ENCODE data around the gene ELAC1.
A peak's percentile ranks its signal among the peaks of the same experiment; 100 is the strongest.

The ELAC1 gene

GRCh38 chr18:51021226-51021965 is 53.6 kb downstream of the ELAC1 start:
- DNase-seq, result no peak

DNA sequence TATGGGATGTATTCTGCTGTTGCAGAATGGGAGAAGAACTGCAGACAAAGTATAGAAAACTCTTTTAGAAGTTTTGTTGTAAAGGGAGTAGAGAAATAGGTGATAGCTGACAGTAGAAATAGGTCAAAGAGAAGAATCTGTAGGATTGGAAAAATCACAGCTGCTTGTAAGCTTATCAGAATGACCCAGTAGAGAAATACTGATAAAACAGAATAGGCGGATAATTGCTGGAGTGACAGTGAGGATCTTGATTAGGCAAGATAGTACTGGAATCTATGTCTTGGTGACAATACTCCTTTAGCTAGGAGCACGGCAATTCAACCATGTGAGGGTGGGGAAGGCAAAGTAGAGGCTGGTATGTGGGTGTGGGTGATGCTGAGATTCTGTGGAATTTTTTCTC is 57.7 kb downstream of the ELAC1 start:
- DNase-seq, result no peak

DNA sequence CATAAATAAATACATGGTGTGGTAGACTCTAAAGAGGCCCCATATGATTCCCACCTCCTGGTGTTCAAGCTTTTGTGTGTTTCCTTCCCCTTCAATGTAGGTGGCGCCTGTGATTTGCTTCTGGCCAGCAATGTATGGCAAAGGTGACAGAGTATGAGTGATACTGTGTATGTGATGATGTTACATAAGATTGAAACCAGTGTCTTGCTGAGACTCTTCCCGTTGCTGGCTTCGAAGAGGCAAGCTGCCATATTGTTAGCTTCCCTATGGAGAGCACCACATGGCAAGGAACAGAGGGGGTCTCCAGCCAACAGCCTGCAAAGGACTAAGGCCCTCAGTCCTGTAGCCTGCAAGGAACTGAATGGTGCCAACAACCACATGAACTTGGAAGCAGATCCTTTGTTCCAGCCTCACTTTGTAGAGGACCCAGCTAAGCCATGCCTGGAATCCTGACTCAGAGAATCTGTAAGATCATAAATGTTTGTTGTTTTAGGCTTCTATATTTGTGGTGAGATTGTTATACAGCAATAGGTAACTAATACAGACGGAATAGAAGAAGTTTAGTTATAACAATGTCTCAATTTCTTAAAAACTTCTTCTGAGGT is 60.5 kb downstream of the ELAC1 start:
- DNase-seq, result no peak

GRCh38 chr18:51029378-51029693 is 61.5 kb downstream of the ELAC1 start:
- DNase-seq, result no peak

DNA sequence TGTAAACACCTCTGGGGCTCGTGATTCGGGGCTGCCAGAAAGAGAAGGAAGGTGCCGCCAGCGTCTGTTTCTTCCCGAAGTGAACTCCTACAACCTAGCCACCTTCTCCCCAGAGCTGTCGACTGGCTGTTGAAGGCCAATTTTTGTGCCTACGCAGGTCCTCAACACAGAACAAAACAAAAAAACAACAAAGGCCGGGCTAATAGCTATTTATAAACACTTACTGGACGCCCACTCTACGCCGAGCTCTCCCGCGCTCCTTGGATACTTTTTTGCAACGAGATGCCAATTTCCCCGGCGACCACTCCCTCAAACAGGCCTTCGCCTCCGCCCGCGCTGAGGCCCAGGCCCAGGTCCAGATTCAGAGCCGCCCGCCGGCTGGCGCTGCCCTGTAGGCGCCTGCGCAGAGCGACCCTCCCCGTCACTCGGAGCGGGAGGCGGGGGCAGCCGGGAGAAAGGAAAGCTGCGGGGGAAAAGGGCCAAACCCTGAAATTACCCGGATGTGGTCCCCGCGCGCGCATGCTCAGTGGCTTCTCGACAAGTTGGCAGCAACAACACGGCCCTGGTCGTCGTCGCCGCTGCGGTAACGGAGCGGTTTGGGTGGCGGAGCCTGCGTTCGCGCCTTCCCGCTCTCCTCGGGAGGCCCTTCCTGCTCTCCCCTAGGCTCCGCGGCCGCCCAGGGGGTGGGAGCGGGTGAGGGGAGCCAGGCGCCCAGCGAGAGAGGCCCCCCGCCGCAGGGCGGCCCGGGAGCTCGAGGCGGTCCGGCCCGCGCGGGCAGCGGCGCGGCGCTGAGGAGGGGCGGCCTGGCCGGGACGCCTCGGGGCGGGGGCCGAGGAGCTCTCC is 62.1 kb downstream of the ELAC1 start, which contains the start of gene SMAD4:
TSS of gene SMAD4 (plus strand) at position 520 of the 843 bp plus-strand sequence. CDS start 16,834 bp downstream, outside the sequence.
- DNase-seq, result peak; percentile 99

DNA sequence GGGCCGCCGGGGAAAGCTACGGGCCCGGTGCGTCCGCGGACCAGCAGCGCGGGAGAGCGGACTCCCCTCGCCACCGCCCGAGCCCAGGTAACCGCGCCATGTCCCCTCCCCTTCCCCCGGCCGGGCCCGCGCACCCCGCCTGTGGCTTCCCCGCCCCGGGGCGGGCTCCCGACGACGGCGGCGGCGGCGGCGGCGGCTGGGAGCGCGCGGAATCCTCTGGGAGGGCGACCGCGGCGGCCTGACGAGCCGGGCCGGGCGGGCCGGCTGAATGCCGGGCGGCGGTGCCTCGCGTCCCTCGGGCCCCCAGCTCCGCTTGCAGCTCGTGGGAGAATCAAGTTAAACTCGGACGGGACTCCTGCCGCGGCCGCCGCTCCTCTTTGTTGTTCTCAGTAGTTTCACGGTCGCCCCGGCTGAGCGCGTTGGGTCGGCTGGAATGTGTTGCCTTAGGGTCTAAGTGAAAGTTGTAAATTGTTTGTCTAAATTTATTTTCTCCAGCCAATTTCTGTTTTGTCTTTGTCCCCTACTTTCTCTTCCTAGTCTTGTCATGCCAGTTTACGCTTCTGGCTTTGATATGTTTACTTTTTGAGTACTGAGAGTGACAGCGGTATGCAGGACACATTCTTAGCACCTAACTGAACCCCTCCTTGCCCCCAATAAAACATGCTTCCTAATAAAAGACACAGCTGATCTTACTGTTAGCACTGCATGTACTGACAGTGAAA is 62.9 kb downstream of the ELAC1 start:
- DNase-seq, result peak; percentile 49 to 58

GRCh38 chr18:51032193-51032592 is 64.4 kb downstream of the ELAC1 start:
- DNase-seq, result no peak

DNA sequence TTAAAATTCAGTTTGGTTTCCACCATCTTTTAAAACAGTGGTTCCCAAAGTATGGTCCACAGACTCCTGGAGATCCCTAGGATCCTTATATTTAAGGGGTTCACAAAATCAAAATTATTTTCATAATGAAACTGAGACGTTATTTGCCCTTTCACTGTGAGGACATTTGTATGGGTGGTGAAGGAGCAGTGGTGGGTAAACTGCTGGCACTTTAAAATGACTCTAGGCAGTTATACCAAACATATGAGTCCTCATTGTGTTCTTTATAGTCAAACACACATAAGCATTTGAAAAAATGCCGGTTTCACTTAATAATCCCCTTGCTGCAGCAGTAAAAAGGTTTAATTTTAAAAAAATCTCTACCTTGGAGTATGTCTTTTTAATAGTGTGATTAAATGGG is 69.4 kb downstream of the ELAC1 start:
- no peak for DNase-seq
